Fibroblast of the aortic adventitia (primary cell): Measurements from ENCODE around the gene TMEM50A. TPM values are rescaled to one million over a fixed set of nuclear protein-coding genes. Genes with fewer than 3 reads are reported as not detected.

Source experiments
- DNase-seq: peaks from one replicate; pipeline ENCODE4 v3.0.0-alpha.2; 2010; ENCODE audit warnings: low read depth
- H3K4me3 ChIP-seq: 2 replicates; pipeline ENCODE4 v1.5.1; 2011; ENCODE audit warnings: low read depth, mild to moderate bottlenecking, control low read depth, low read length, moderate library complexity
- total RNA-seq: library from RNA; depleted of rRNA; stranded (reverse); fragments of >200 nt; gene quantifications from 2 replicates; pipeline ENCODE4 v1.2.3, GENCODE V29; 2012; ENCODE audit warnings: low replicate concordance
- TF ChIP-seq, protein P1 (sequence below): IDR thresholded peaks from 2 replicates; pipeline ENCODE4 v1.5.1; 2011; ENCODE audit warnings: mild to moderate bottlenecking, low read length, control low read depth, inconsistent platforms; ENCODE audit not compliant: insufficient read depth

TMEM50A gene
- total RNA-seq, 1 donor: 161 TPM

DNA sequence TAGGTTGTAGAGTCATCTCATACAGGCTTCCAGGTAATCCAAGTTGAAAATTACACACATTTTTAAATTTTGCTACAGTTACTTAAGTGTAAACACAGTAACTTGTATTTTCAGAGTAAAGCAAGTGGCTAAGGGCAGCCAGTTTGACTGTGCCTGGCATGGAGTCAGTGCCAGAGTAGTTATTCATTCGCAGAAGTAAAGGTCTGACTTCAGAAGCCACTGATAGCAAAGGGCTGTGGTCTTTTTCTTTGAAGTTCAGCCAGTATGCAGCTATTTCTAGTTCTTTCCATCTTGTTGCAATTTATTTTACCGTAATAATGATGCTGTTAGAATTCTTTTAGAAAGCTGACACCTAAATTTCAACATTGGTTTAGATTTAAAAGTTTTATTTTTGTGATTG, 9.4 kb downstream of the TMEM50A start:
- no peak overlapping the region for H3K4me3 ChIP-seq
- DNase-seq: no peak
- TF ChIP-seq, protein P1, sequence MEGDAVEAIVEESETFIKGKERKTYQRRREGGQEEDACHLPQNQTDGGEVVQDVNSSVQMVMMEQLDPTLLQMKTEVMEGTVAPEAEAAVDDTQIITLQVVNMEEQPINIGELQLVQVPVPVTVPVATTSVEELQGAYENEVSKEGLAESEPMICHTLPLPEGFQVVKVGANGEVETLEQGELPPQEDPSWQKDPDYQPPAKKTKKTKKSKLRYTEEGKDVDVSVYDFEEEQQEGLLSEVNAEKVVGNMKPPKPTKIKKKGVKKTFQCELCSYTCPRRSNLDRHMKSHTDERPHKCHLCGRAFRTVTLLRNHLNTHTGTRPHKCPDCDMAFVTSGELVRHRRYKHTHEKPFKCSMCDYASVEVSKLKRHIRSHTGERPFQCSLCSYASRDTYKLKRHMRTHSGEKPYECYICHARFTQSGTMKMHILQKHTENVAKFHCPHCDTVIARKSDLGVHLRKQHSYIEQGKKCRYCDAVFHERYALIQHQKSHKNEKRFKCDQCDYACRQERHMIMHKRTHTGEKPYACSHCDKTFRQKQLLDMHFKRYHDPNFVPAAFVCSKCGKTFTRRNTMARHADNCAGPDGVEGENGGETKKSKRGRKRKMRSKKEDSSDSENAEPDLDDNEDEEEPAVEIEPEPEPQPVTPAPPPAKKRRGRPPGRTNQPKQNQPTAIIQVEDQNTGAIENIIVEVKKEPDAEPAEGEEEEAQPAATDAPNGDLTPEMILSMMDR: no peak

DNA sequence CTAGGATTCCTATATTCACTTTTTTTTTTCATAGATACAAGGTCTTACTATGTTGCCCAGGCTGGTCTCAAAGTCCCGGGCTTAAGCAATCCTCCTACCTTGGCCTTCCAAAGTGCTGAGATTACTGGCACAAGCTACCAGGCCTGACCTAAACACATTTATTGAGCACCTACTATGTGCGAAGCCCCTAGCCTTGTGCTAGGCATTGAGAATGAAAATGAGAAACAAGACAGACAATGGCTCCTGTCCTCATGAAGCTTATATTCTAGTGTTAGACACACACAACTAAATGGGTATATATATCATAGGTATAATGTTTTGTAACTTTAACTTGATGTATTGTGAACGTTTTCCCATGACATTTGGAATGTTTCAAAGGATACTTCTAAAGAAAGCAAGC, 11.5 kb downstream of the TMEM50A start:
- no peak overlapping the region for H3K4me3 ChIP-seq
- TF ChIP-seq, protein P1: no peak
- DNase-seq: no peak

DNA sequence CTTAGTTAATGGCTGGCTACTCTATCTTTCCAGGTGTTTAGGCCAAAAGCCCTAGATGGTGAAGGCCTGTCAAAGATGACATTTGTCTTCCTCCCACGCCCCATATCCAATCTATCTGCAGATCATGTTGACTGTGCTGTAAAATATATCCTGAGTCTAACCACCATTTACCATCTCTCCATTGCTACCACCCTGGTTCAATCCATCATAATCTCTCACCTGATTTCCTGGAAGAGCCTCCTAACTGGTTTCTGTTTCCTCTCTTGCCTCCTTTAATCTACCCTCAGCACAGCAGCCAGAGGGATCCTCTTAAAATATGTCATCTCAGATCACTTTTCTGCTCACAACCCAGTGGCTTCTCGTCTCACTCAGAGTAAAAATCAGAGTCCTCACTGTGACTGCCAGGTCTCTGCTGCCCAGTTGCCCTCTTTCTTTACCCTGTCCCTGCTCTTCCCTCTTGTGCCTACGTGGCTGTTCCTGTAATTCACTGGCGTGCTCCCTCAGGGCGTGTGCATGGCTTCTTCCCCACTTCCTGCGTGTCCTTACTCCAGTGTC, 17.8 kb downstream of the TMEM50A start:
- DNase-seq: no peak
- TF ChIP-seq, protein P1: no peak
- H3K4me3 ChIP-seq: no peak overlapping the region

DNA sequence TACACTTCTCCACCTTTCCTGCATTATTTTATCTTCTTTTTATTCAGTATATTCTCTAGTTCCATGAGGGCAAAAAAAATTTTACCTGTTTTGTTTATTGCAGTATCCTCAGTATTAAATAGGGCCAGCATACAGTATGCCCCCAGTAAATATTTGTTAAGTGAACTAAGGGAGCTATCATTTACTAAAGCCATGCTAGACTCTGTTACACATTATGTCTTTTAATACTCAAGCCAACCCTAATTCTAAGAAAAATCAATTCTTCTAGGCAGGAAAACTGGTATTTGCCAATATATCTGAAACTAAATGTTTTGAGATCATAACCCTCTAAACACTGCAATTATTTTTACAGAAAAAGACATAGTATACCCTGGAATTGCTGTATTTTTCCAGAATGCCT, 18.3 kb downstream of the TMEM50A start:
- TF ChIP-seq, protein P1: no peak
- no peak for DNase-seq

DNA sequence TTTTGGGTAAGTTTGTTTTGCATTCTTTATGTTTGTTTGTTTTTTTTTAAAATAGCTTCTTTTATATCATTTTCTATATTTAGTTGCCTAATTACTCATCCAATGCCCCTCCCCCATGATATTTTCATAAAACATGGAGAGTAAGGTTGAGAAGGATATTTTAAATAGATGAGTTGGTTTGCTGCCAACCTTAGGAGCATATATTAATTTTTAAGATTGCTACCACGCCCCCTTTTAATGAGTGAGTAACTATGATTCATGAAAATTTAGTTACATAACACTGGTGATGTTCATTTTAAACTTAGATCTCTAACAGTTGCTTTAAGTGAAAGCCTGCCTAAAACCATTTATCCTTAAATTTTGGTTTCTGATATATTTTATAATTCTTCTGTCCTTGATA, 18.7 kb downstream of the TMEM50A start:
- no peak overlapping the region for H3K4me3 ChIP-seq
- TF ChIP-seq, protein P1: no peak
- peak; percentile 35 for DNase-seq

More for the DNA sequence above, 18.3 kb downstream of the TMEM50A start:
- H3K4me3 ChIP-seq: no peak overlapping the region

DNA sequence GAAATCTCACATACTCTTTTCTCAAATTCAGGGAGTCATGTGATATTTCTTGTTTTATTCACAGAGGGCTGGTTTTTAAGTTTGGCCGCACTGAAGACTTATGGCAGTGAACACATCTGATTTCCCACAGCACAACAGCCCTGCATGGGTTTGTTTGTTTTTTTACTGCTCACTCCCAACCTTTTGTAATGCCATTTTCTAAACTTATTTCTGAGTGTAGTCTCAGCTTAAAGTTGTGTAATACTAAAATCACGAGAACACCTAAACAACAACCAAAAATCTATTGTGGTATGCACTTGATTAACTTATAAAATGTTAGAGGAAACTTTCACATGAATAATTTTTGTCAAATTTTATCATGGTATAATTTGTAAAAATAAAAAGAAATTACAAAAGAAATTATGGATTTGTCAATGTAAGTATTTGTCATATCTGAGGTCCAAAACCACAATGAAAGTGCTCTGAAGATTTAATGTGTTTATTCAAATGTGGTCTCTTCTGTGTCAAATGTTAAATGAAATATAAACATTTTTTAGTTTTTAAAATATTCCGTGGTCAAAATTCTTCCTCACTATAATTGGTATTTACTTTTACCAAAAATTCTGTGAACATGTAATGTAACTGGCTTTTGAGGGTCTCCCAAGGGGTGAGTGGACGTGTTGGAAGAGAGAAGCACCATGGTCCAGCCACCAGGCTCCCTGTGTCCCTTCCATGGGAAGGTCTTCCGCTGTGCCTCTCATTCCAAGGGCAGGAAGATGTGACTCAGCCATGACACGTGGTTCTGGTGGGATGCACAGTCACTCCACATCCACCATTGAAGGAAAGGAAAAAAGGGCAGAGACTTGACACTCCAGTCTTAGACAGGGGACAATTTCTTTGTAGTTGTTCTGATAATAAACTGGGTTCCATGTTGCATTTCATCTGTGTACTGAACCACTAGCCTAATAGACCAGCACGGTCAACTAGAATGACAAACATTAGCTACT, 22.8 kb downstream of the TMEM50A start:
- TF ChIP-seq, protein P1: no peak
- H3K4me3 ChIP-seq: no peak overlapping the region
- DNase-seq: peak; percentile 30
